GM18868 (cell line): ENCODE results near the gene FBN3.
"Not testable (repeated sequence)": the region's sequence is repeated elsewhere in the genome, so short reads cannot be mapped to it uniquely, and the experiment has no call there.

Experiments used
- ATAC-seq: cut with Tn5 transposase; IDR thresholded peaks from one replicate; pipeline ENCODE4 v1.9.1; 2021; ENCODE audit warnings: mild to moderate bottlenecking, moderate library complexity; ENCODE audit not compliant: unreplicated experiment

Gene FBN3

DNA sequence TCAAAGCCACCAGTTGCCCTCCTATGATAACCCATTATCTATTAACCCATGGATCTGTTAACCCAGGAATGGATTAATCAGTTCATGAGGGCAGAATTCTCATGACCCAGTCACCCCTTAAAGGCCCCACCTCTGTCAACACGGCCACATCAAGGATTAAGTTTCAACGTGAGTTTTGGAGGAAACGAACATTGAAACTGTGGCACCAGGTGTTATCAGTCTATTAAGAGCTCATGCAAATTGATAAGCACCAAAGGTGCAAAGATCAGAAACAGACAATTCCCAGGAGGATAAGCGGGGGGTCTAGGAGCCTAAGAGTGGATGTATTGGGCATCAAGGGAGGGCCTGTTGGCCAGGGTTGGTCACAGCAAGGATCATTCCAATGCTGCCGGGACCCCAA lies 124.1 kb downstream of the FBN3 start:
- ATAC-seq = no peak

DNA sequence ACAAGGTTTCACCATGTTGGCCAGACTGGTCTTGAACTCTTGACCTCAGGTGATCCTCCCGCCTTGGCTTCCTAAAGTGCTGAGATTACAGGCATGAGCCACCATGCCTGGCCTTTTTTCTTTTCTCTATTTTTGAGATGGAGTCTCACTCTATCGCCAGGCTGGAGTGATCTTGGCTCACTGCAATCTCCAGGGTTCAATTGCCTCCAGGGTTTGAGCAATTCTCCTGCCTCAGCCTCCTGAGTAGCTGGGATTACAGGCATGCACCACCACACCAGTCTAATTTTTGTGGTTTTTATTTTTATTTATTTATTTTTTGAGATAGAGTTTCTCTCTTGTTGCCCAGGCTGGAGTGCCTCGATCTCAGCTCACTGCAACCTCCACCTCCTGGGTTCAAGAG lies 125.1 kb downstream of the FBN3 start:
- not testable (repeated sequence) for ATAC-seq

DNA sequence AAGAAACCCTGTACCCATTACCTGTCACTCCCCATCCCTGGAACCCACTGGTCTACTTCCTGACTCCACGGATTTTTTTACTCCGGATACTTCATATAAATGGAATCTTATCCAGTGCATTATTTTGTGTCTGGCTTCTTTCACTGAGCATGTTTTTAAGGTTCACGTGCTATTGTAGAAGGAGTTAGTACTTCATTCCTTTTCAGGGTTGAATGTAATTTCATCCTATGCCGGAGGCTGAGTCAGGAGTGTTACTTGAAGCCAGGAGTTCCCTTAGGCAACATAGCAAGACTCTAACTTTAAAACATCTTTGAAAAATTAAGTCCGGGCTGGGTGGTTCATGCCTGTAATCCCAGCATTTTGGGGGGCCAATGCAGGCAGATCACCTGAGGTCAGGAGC lies 126.0 kb downstream of the FBN3 start:
- no peak for ATAC-seq

DNA sequence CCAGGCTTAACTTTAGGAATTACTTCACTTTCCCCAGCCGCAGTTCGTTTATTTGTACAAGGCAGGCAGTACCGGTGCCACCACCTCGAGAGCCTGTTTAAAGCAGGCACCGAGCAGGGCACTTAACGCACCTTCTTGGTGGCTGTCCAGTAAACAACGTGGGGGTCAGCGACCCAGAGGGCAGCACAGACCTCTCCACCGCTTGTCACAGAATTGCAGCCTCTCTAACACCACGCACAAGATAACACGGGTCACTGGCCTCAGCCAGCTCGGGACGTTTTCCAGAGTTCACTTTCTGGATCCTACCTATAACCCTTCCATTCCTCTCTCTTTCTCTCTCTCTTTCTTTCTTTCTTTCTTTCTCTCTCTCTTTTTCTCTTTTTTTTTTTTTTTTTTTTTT lies 127.1 kb downstream of the FBN3 start:
- ATAC-seq = no peak

DNA sequence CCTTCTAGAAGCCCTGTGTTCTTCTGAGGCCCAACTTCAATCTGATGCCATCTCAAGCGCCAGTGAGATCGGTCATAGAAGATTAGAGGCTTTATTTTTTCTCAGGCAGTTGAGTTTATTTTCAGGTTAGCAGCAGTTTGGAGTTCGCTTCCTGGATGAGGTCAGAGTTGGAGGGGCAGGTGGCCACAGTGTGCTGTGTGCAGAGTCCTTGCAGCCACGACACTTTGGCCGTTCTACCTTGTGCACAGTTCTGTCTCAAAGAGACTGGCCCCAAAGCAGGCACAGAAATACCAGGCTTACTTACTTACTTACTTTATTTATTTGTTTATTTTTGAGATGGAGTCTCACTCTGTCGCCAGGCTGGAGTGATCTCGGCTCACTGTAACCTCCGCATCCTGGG lies 128.0 kb downstream of the FBN3 start:
- no peak for ATAC-seq

DNA sequence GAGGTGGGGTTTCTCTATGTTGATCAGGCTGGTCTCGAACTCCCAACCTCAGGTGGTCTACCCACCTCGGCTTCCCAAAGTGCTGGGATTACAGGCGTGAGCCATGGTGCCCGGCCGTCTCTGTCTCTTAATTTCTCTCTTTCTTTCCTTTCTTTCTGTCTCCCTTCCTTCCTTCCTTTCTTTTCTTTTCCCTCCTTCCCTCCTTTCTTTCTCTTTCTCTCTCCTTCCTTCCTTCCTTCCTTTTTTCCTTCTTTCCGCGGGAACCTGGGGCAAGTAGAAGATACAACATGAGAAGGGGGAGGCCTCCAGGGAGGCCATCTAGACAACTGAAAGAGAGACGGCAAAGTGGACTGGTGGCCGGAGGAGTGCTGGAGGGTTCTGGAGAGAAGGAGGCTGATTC lies 128.7 kb downstream of the FBN3 start:
- no peak for ATAC-seq

DNA sequence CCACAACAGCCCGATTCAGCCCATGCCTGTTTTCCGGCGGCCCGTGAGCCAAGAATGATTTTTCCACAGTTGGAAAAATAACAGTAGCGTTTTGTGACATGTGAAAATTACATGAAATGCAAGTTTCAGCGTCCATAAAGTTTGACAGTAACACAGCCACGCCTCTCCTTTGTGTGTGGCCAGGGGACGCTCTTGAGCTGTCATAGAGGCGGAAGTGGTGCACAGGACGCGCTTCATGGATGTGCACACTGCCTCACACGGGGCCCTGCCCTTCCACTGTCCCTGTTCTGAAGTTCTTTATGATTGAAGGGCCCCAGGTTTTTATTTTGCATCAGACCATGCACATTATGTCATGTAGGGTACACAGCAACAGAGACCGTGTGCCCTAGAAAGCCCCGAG lies 131.6 kb downstream of the FBN3 start:
- ATAC-seq = no peak
